Keratinocyte (primary cell): Measurements from ENCODE around the gene FAM13A. TPM values are rescaled to one million over a fixed set of nuclear protein-coding genes. Genes with fewer than 3 reads are reported as not detected.

Source experiments
- DNase-seq: peaks from one replicate; pipeline ENCODE4 v3.0.0-alpha.2; 2011; ENCODE audit warnings: low read depth, missing footprints, low spot score
- FAIRE-seq: peaks from 2 replicates; lab custom pipeline; 2011; peaks lifted over from hg19 to GRCh38; lab: Jason Lieb, UNC
- H2AFZ ChIP-seq: 2 replicates; pipeline ENCODE4 v1.6.0; 2012; ENCODE audit warnings: low read length, control low read depth, inconsistent platforms; ENCODE audit not compliant: control insufficient read depth
- H3K27ac ChIP-seq: 2 replicates; pipeline ENCODE4 v1.5.1; 2011; ENCODE audit warnings: low read length; ENCODE audit not compliant: control insufficient read depth, insufficient read depth
- H3K27me3 ChIP-seq: 3 replicates; pipeline ENCODE4 v1.6.0; 2011; ENCODE audit warnings: low read length; ENCODE audit not compliant: control insufficient read depth, insufficient read depth; ENCODE audit errors: extremely low read depth
- H3K36me3 ChIP-seq, 2 experiments: 2 replicates in 1 of 2; 3 replicates in 1 of 2; pipeline ENCODE4 v1.5.1; 2011; ENCODE audit warnings: low read length in 2 of 2, mild to moderate bottlenecking in 1 of 2; ENCODE audit not compliant: control insufficient read depth in 2 of 2, insufficient read depth in 2 of 2; ENCODE audit errors: extremely low read depth in 1 of 2
- H3K4me1 ChIP-seq: 3 replicates; pipeline ENCODE4 v1.5.1; 2011; ENCODE audit warnings: low read length; ENCODE audit not compliant: control insufficient read depth, insufficient read depth; ENCODE audit errors: extremely low read depth
- H3K4me2 ChIP-seq: 3 replicates; pipeline ENCODE4 v1.6.0; 2011; ENCODE audit warnings: low read depth, low read length; ENCODE audit not compliant: control insufficient read depth, insufficient read depth; ENCODE audit errors: extremely low read depth
- H3K4me3 ChIP-seq, 3 experiments: fragments of 200-600 bp in 1 of 3; sonication (generic) in 1 of 3; 2 replicates in 2 of 3; 3 replicates in 1 of 3; pipeline ENCODE4 v1.5.1; 2011 to 2016; ENCODE audit warnings: low read length in 3 of 3, mild to moderate bottlenecking in 3 of 3, control low read depth in 2 of 3, inconsistent platforms in 1 of 3, low read depth in 1 of 3, mixed read lengths in 1 of 3, mixed run types in 1 of 3, moderate library complexity in 1 of 3; ENCODE audit not compliant: control insufficient read depth in 2 of 3, insufficient read depth in 2 of 3; ENCODE audit errors: extremely low read depth in 1 of 3
- H3K79me2 ChIP-seq: 2 replicates; pipeline ENCODE4 v1.6.0; 2012; ENCODE audit warnings: low read length; ENCODE audit not compliant: control insufficient read depth, insufficient read depth
- H3K9ac ChIP-seq: 3 replicates; pipeline ENCODE4 v1.6.0; 2011; ENCODE audit warnings: low read length; ENCODE audit not compliant: control insufficient read depth, insufficient read depth; ENCODE audit errors: extremely low read depth
- H3K9me1 ChIP-seq: 3 replicates; pipeline ENCODE4 v1.6.0; 2011; ENCODE audit warnings: low read length; ENCODE audit not compliant: control insufficient read depth, insufficient read depth; ENCODE audit errors: extremely low read depth
- H3K9me3 ChIP-seq: 2 replicates; pipeline ENCODE4 v1.5.1; 2012; ENCODE audit warnings: low read depth, low read length; ENCODE audit not compliant: control insufficient read depth
- H4K20me1 ChIP-seq: 3 replicates; pipeline ENCODE4 v1.6.0; 2011; ENCODE audit warnings: low read length; ENCODE audit not compliant: control insufficient read depth, insufficient read depth; ENCODE audit errors: extremely low read depth
- EZH2 ChIP-seq: IDR thresholded peaks from one replicate; pipeline ENCODE4 v1.6.1; 2012; ENCODE audit warnings: inconsistent platforms, mild to moderate bottlenecking, low read length, moderate library complexity
- dilution Hi-C: fragments of 300-500 bp; cut with MboI; formaldehyde crosslinking; loops from one replicate; pipeline ENCODE4 v1.7.0; 2020; ENCODE audit warnings: low sequenced_read_pairs; ENCODE audit not compliant: extremely low pct_ligation_motif_present
- polyA plus RNA-seq, 5 experiments: library from polyadenylated mRNA; depleted of rRNA in 3 of 5; stranded (reverse) in 3 of 5; stranded (forward) in 1 of 5; unstranded in 1 of 5; fragments of >200 nt; gene quantifications; 1 replicate in 1 of 5; 2 replicates in 3 of 5; 3 replicates in 1 of 5; pipeline versions ENCODE4 v1.2.1 to v1.2.3, GENCODE V29; 2011 to 2012; ENCODE audit warnings: missing spikeins in 2 of 5, low read depth in 1 of 5, low replicate concordance in 1 of 5
- TF ChIP-seq, protein P1 (sequence below), 3 experiments: IDR thresholded peaks in 1 of 3; conservative IDR thresholded peaks in 1 of 3; optimal IDR thresholded peaks in 1 of 3; 2 replicates in 2 of 3; 3 replicates in 1 of 3; pipeline versions ENCODE3 to v1.5.1; 2011; ENCODE audit warnings: low read length in 3 of 3, mild to moderate bottlenecking in 3 of 3, moderate library complexity in 2 of 3, control low read depth in 1 of 3, inconsistent platforms in 1 of 3; ENCODE audit not compliant: insufficient read depth in 2 of 3; ENCODE audit errors: extremely low read depth in 1 of 3

The FAM13A gene
- polyA plus RNA-seq, 1 donor (not counting 4 experiments of a cell fraction or from before 2014, with no cell fraction given) = 6.0 TPM

DNA sequence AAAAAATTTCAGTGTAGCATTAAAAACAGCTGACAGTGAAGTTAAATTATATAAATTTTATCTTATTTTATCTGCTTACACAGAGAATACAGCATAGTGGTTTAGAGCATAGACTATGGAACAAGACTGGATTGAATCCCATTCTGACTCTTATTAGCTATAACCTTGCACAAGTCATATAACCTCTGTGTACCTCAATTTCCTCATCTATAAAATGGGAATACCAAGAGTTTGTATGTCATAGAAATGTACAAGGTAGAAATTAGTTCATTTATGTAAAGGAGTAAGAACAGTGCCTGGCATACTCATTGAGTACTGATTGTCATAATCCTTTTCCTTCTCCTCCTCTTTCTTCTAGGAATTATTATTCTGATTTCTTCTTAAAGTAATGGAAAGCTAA is 25.7 kb downstream of the FAM13A start:
- H3K9me3 ChIP-seq = no peaks in the 10 kb centered on the region
- no peak for DNase-seq
- H3K27ac ChIP-seq = no peak overlapping the region
- no peaks in the 10 kb centered on the region for H3K9me1 ChIP-seq
- H3K4me3 ChIP-seq = no peak overlapping the region
- dilution Hi-C loops = no loop called here
- TF ChIP-seq EZH2 = no peak
- TF ChIP-seq, protein P1, sequence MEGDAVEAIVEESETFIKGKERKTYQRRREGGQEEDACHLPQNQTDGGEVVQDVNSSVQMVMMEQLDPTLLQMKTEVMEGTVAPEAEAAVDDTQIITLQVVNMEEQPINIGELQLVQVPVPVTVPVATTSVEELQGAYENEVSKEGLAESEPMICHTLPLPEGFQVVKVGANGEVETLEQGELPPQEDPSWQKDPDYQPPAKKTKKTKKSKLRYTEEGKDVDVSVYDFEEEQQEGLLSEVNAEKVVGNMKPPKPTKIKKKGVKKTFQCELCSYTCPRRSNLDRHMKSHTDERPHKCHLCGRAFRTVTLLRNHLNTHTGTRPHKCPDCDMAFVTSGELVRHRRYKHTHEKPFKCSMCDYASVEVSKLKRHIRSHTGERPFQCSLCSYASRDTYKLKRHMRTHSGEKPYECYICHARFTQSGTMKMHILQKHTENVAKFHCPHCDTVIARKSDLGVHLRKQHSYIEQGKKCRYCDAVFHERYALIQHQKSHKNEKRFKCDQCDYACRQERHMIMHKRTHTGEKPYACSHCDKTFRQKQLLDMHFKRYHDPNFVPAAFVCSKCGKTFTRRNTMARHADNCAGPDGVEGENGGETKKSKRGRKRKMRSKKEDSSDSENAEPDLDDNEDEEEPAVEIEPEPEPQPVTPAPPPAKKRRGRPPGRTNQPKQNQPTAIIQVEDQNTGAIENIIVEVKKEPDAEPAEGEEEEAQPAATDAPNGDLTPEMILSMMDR (optimal IDR thresholded peaks at IDR 0.05 in 1 of 3, IDR thresholded peaks at IDR 0.05 in 1 of 3, conservative IDR thresholded peaks at IDR 0.05 in 1 of 3; ENCODE audit: extremely low read depth in 1 of 3, insufficient read depth in 2 of 3, low read length in 3 of 3) = no peak
- no peaks in the 10 kb centered on the region for H3K27me3 ChIP-seq
- no peaks in the 10 kb centered on the region for H4K20me1 ChIP-seq
- H3K79me2 ChIP-seq = no peaks in the 10 kb centered on the region
- no peak for FAIRE-seq
- H2AFZ ChIP-seq = no peak overlapping the region
- H3K4me2 ChIP-seq = no peak overlapping the region
- no peaks in the 10 kb centered on the region for H3K36me3 ChIP-seq
- no peak overlapping the region for H3K9ac ChIP-seq
- no peaks in the 10 kb centered on the region for H3K4me1 ChIP-seq

DNA sequence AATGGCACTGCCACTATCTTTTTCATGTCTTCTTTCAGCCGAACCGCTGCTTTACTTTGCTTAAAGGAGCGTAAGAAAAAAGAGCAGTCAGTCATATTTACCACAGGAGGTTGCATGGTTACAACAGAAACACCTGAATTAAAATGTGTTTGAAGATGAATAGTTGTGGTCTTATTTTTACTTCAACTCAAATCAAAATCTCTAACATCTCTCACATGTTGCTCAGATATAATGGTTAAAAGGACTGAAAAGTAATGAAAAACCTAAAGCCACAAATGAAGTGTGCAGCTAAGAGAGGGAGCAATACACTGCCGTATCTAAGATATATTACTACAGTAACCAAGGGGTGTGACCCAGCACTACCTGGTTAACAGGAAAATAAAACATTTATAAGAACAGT is 27.4 kb downstream of the FAM13A start:
- H2AFZ ChIP-seq = no peak overlapping the region
- H3K4me1 ChIP-seq = no peaks in the 10 kb centered on the region
- no peaks in the 10 kb centered on the region for H3K9me1 ChIP-seq
- H3K27ac ChIP-seq = no peak overlapping the region
- no peak overlapping the region for H3K9ac ChIP-seq
- dilution Hi-C loops = no loop called here
- no peaks in the 10 kb centered on the region for H3K79me2 ChIP-seq
- FAIRE-seq = no peak
- no peaks in the 10 kb centered on the region for H3K27me3 ChIP-seq
- no peaks in the 10 kb centered on the region for H4K20me1 ChIP-seq
- H3K36me3 ChIP-seq = no peaks in the 10 kb centered on the region
- H3K9me3 ChIP-seq = no peaks in the 10 kb centered on the region
- DNase-seq = no peak
- H3K4me3 ChIP-seq = no peak overlapping the region
- no peak overlapping the region for H3K4me2 ChIP-seq
- TF ChIP-seq, protein P1 (optimal IDR thresholded peaks at IDR 0.05 in 1 of 3, IDR thresholded peaks at IDR 0.05 in 1 of 3, conservative IDR thresholded peaks at IDR 0.05 in 1 of 3; ENCODE audit: extremely low read depth in 1 of 3, insufficient read depth in 2 of 3, low read length in 3 of 3) = no peak
- no peak for TF ChIP-seq EZH2
